ENCODE measurements around the gene MAP3K6. TPM values are rescaled to one million over a fixed set of nuclear protein-coding genes. Genes with fewer than 3 reads are reported as not detected.
A peak's percentile ranks its signal among the peaks of the same experiment; 100 is the strongest.

The MAP3K6 gene
- total and polyA plus RNA-seq, 2 donors, result 5.3 to 45.0 TPM

DNA sequence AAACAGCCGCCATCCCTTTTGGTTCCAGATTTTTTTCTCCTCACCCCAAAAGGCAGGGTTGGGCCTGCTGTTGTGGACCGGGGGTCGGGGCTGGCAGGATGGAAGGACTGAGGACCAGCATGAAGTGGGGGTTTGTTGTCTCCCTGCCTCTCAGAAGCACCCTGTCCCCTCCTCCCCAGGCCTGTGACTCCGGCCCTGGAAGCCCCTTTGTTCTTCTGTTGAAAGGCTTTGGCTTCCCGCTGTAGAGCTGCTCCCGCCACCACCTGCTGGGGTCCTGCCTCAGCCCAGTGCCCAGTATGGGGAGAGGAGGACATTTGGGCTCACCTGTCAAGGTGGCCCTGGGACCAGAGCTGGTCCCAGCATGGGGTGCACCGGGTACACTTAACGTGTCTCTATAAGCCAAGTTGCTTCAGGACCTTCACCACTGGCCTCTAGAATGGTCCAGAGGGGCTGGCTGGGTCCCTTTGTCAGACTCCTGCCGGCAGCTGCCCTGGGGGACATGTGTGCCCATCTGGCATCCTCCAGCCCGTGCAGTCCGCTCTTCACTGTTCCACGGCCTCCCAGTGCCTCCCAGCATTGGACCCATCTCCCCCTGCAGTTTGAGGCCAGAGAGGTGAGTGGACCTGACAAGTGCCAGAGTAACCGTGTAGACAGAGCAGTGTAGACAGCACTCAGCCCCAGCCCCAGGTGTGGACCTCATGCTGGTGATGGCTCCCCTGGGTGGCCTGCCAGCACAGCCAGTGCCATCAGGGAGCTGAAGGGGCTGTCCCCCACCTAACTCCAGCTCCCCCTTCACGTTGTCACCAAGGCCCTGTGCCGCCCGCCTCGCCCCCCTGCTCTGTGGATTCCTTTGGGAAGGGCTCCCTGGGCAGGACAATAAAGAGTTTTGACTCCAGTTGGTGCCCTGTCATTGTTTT is 31.0 kb downstream of the MAP3K6 start:
- peaks cover 2 to 19% of the 10 kb centered on the region in 2 donors for H3K4me1 ChIP-seq (ENCODE audit: control insufficient read depth in 2 of 2, insufficient read depth in 2 of 2, low read length in 2 of 2)
- no peaks in the 10 kb centered on the region for H3K27me3 ChIP-seq (ENCODE audit: control insufficient read depth in 2 of 2, insufficient read depth in 1 of 2, low read length in 1 of 2)
- no peak overlapping the region for H3K27ac ChIP-seq (ENCODE audit: low read depth in 1 of 2, low read length in 1 of 2)
- peaks cover 0 to 4% of the 10 kb centered on the region in 2 donors for H3K9me3 ChIP-seq (ENCODE audit: control insufficient read depth in 2 of 2, insufficient read depth in 1 of 2, low read length in 1 of 2)
- H3K4me3 ChIP-seq (ENCODE audit: low read length in 2 of 2), result no peak overlapping the region
- H3K36me3 ChIP-seq (ENCODE audit: control insufficient read depth in 2 of 2, insufficient read depth in 2 of 2, low read length in 1 of 2), result peaks cover 64 to 71% of the 10 kb centered on the region in 2 donors
- no peak for DNase-seq (ENCODE audit: low read depth in 6 of 9, low spot score in 9 of 9)
- WGBS, result 96% methylated on average over 17 of the region's 17 CpGs

DNA sequence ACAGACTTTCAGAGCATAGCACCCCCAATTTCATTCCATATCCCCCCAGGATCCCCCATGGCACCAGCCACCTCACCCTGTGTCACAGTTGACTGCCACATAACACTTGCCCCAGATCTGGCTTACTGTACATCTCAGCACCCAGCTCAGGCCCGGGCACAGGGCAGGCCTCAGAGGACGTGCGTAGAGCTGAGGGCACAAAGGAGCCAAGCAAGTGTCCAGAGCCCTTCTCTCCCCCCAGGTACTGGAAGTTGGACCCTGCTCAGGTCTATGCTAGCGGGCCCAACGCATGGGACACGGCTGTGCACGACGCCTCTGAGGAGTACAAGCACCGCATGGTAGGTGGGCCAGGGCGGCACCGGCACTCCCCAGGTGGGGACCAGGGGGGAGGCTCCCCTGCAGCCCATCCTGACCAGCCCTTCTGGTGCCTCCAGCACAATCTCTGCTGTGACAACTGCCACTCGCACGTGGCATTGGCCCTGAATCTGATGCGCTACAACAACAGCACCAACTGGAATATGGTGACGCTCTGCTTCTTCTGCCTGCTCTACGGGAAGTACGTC is 33.0 kb downstream of the MAP3K6 start:
- no peak for DNase-seq (ENCODE audit: low read depth in 6 of 9, low spot score in 9 of 9)
- Histone ChIP-seq H3K4me1 (ENCODE audit: control insufficient read depth in 2 of 2, insufficient read depth in 2 of 2, low read length in 2 of 2) (peaks cover 0 to 2% of the 10 kb centered on the region in 2 donors), H3K27me3 (ENCODE audit: control insufficient read depth in 2 of 2, insufficient read depth in 1 of 2, low read length in 1 of 2) (no peaks in the 10 kb centered on the region), H3K4me3 (ENCODE audit: low read length in 2 of 2) (no peak overlapping the region), H3K27ac (ENCODE audit: low read depth in 1 of 2, low read length in 1 of 2) (no peak overlapping the region), H3K9me3 (ENCODE audit: control insufficient read depth in 2 of 2, insufficient read depth in 1 of 2, low read length in 1 of 2) (peaks cover 0 to 4% of the 10 kb centered on the region in 2 donors), H3K36me3 (ENCODE audit: control insufficient read depth in 2 of 2, insufficient read depth in 2 of 2, low read length in 1 of 2) (peaks cover 71 to 78% of the 10 kb centered on the region in 2 donors)
- WGBS, result 95% methylated on average over 17 of the region's 17 CpGs

DNA sequence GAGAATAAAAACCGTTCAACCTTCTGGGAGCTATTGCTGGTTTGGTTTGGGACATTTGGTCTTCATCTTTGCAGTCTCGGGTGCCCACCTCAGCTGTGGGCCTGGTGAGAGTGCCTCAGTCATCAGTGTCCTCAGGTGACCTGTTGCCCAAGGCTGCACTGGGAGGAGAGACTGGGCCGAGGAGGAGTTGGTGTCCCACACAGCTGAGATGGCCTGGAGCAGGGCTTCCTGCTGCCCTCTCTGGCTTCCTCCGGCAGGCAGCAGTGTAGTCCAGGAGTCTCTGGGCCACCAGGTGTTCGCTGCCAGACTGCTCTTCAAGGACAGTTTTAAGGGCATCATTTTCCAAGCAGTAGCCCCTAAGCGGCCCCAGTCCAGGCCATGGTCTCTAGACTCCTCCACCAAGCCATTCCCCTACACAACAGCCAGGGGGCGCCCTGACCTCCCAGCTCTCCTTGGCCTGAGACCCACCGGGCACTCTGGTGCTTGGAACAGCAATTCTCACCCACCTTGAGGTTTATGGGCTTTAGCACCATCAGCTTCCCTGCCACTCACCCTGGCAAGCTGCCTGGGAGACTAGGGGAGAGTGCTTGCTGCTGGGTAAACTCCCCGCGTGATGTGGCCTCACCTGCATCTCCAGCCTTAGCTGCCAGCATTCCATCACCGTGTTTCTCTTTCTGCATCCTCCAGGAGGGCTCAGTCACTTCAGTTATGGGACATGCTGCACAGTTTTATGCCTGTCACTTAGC is 34.1 kb downstream of the MAP3K6 start:
- Histone ChIP-seq H3K4me3 (ENCODE audit: low read length in 2 of 2) (no peak overlapping the region), H3K36me3 (ENCODE audit: control insufficient read depth in 2 of 2, insufficient read depth in 2 of 2, low read length in 1 of 2) (peaks cover 77 to 89% of the 10 kb centered on the region in 2 donors), H3K4me1 (ENCODE audit: control insufficient read depth in 2 of 2, insufficient read depth in 2 of 2, low read length in 2 of 2) (peaks cover 0 to 2% of the 10 kb centered on the region in 2 donors), H3K27me3 (ENCODE audit: control insufficient read depth in 2 of 2, insufficient read depth in 1 of 2, low read length in 1 of 2) (no peaks in the 10 kb centered on the region), H3K27ac (ENCODE audit: low read depth in 1 of 2, low read length in 1 of 2) (no peak overlapping the region), H3K9me3 (ENCODE audit: control insufficient read depth in 2 of 2, insufficient read depth in 1 of 2, low read length in 1 of 2) (peaks cover 0 to 4% of the 10 kb centered on the region in 2 donors)
- peak in 3 of 9 donors; percentile 25 to 51 (median 45) for DNase-seq (ENCODE audit: low read depth in 6 of 9, low spot score in 9 of 9)
- 83% methylated on average over 11 of the region's 11 CpGs for WGBS

DNA sequence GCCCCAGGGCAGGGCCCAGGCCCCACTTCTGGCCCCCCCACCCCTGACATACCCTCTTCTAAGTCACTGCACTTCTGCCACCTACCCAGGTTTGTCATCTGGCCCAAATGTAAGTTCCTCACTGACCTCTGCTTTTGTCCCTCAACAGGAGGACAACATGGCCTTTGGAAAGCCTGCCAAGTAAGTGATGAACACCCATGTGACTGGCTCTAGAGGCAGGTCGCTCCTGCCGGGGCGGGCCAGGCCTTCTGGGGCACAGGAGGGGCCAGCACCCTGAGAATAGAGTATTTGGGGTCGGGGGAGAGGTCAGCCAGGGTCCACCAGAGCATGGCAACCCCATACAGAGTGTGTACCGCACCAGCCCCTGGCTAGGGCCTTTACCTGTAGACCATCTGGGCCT is 34.8 kb downstream of the MAP3K6 start:
- Histone ChIP-seq H3K4me1 (ENCODE audit: control insufficient read depth in 2 of 2, insufficient read depth in 2 of 2, low read length in 2 of 2) (peaks cover 0 to 2% of the 10 kb centered on the region in 2 donors), H3K4me3 (ENCODE audit: low read length in 2 of 2) (no peak overlapping the region), H3K36me3 (ENCODE audit: control insufficient read depth in 2 of 2, insufficient read depth in 2 of 2, low read length in 1 of 2) (peaks cover 76 to 91% of the 10 kb centered on the region in 2 donors), H3K9me3 (ENCODE audit: control insufficient read depth in 2 of 2, insufficient read depth in 1 of 2, low read length in 1 of 2) (peaks cover 0 to 4% of the 10 kb centered on the region in 2 donors), H3K27ac (ENCODE audit: low read depth in 1 of 2, low read length in 1 of 2) (no peak overlapping the region), H3K27me3 (ENCODE audit: control insufficient read depth in 2 of 2, insufficient read depth in 1 of 2, low read length in 1 of 2) (no peaks in the 10 kb centered on the region)
- WGBS, result 97% methylated on average over 5 of the region's 5 CpGs
- DNase-seq (ENCODE audit: low read depth in 6 of 9, low spot score in 9 of 9), result no peak

DNA sequence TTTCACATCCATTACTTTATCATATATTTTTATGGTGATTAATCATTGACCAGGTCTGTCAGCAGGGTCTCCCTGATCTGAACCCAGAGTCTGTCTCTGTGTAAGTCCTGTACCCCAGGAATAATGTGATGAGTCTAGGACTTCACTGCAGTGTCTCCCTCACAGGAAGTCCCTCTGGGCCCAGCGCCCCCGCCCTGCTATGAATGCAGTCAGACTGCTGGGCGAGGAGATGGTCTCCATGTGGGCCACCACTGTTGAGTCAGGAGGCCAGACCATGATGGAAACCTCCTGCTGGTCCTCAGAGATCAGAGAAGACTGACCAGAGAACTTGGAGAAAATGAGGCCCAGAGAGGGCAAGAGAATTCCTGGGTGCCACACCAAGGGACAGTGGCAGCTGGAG is 35.3 kb downstream of the MAP3K6 start:
- no peak overlapping the region for H3K4me3 ChIP-seq (ENCODE audit: low read length in 2 of 2)
- H3K27ac ChIP-seq (ENCODE audit: low read depth in 1 of 2, low read length in 1 of 2), result no peak overlapping the region
- no peak for DNase-seq (ENCODE audit: low read depth in 6 of 9, low spot score in 9 of 9)
- H3K4me1 ChIP-seq (ENCODE audit: control insufficient read depth in 2 of 2, insufficient read depth in 2 of 2, low read length in 2 of 2), result peaks cover 0 to 2% of the 10 kb centered on the region in 2 donors
- peaks cover 71 to 91% of the 10 kb centered on the region in 2 donors for H3K36me3 ChIP-seq (ENCODE audit: control insufficient read depth in 2 of 2, insufficient read depth in 2 of 2, low read length in 1 of 2)
- WGBS, result 97% methylated on average over 3 of the region's 3 CpGs
- H3K27me3 ChIP-seq (ENCODE audit: control insufficient read depth in 2 of 2, insufficient read depth in 1 of 2, low read length in 1 of 2), result no peaks in the 10 kb centered on the region
- peaks cover 0 to 4% of the 10 kb centered on the region in 2 donors for H3K9me3 ChIP-seq (ENCODE audit: control insufficient read depth in 2 of 2, insufficient read depth in 1 of 2, low read length in 1 of 2)

DNA sequence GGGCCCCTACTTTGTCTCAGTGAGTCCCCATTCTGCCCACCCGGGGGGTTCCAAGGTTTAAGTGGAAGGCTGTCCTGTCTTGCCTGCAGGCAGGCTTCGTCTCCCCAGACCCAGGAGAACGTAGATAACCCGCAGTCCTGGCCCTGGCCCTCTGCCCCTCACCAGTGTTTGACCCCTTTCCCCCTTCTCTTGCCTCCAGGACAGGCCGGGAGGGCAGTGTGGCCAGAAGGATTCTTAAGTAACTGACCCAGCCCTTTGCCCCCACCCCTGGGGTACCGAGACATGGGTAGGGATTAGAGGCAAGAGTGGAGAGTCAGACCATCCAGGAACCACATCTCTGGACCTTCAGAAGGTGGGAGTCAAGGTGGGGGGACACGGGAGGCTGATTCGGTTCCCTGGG is 36.0 kb downstream of the MAP3K6 start:
- no peak for DNase-seq (ENCODE audit: low read depth in 6 of 9, low spot score in 9 of 9)
- no peaks in the 10 kb centered on the region for H3K9me3 ChIP-seq (ENCODE audit: control insufficient read depth in 2 of 2, insufficient read depth in 1 of 2, low read length in 1 of 2)
- WGBS, result 98% methylated on average over 8 of the region's 8 CpGs
- H3K27me3 ChIP-seq (ENCODE audit: control insufficient read depth in 2 of 2, insufficient read depth in 1 of 2, low read length in 1 of 2), result no peaks in the 10 kb centered on the region
- H3K4me1 ChIP-seq (ENCODE audit: control insufficient read depth in 2 of 2, insufficient read depth in 2 of 2, low read length in 2 of 2), result peaks cover 0 to 2% of the 10 kb centered on the region in 2 donors
- H3K36me3 ChIP-seq (ENCODE audit: control insufficient read depth in 2 of 2, insufficient read depth in 2 of 2, low read length in 1 of 2), result peaks cover 69 to 91% of the 10 kb centered on the region in 2 donors
- H3K27ac ChIP-seq (ENCODE audit: low read depth in 1 of 2, low read length in 1 of 2), result no peak overlapping the region
- H3K4me3 ChIP-seq (ENCODE audit: low read length in 2 of 2), result no peak overlapping the region

DNA sequence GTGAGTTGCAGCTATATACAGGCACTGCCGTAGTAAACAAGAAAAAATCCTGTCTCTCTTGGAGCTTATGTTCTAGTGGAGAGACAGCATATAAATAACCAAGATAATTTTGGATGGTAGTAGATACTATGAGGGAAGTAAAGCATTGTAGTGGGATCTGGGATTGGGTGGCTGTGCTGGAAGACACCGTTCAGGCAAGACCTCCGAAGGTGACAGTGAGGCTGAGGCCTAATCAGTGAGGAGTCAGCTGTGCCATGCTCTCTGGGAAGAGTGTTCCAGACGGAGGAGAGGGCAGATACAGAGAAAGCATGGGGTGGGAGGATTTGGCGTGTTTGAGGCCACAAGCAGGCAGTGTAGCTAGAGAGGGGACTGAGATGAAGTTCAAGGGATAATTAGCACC is 38.8 kb downstream of the MAP3K6 start:
- DNase-seq (ENCODE audit: low read depth in 6 of 9, low spot score in 9 of 9), result no peak
- Histone ChIP-seq H3K4me1 (ENCODE audit: control insufficient read depth in 2 of 2, insufficient read depth in 2 of 2, low read length in 2 of 2) (peaks cover 5 to 10% of the 10 kb centered on the region in 2 donors), H3K36me3 (ENCODE audit: control insufficient read depth in 2 of 2, insufficient read depth in 2 of 2, low read length in 1 of 2) (peaks cover 56 to 79% of the 10 kb centered on the region in 2 donors)

DNA sequence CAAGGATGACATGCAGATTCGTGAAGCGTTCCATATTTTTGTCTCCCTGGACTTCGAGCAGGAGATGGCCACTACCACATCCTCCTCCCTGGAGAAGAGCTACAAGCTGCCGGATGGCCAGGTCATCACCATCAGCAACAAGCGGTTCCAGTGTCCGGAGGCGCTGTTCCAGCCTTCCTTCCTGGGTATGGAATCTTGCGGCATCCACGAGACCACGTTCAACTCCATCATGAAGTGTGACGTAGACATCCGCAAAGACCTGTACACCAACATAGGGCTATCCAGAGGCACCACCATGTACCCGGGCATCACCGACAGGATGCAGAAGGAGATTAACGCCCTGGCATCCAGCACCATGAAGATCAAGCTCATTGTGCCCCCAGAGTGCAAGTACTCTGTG is 41.5 kb downstream of the MAP3K6 start:
- WGBS, result 98% methylated on average over 15 of the region's 15 CpGs
- Histone ChIP-seq H3K27ac (ENCODE audit: low read depth in 1 of 2, low read length in 1 of 2) (no peak overlapping the region), H3K36me3 (ENCODE audit: control insufficient read depth in 2 of 2, insufficient read depth in 2 of 2, low read length in 1 of 2) (peaks cover 33 to 53% of the 10 kb centered on the region in 2 donors), H3K4me3 (ENCODE audit: low read length in 2 of 2) (no peak overlapping the region), H3K9me3 (ENCODE audit: control insufficient read depth in 2 of 2, insufficient read depth in 1 of 2, low read length in 1 of 2) (no peaks in the 10 kb centered on the region), H3K4me1 (ENCODE audit: control insufficient read depth in 2 of 2, insufficient read depth in 2 of 2, low read length in 2 of 2) (peaks cover 8 to 13% of the 10 kb centered on the region in 2 donors), H3K27me3 (ENCODE audit: control insufficient read depth in 2 of 2, insufficient read depth in 1 of 2, low read length in 1 of 2) (no peaks in the 10 kb centered on the region)
- DNase-seq (ENCODE audit: low read depth in 6 of 9, low spot score in 9 of 9), result no peak

More for the DNA sequence above, 38.8 kb downstream of the MAP3K6 start:
- Histone ChIP-seq H3K9me3 (ENCODE audit: control insufficient read depth in 2 of 2, insufficient read depth in 1 of 2, low read length in 1 of 2) (no peaks in the 10 kb centered on the region), H3K27ac (ENCODE audit: low read depth in 1 of 2, low read length in 1 of 2) (no peak overlapping the region), H3K4me3 (ENCODE audit: low read length in 2 of 2) (no peak overlapping the region), H3K27me3 (ENCODE audit: control insufficient read depth in 2 of 2, insufficient read depth in 1 of 2, low read length in 1 of 2) (no peaks in the 10 kb centered on the region)
- WGBS, result 97% methylated on average over 5 of the region's 5 CpGs
